Thymus (tissue), 11 donors: ENCODE measurements around the gene BMPR1B. TPM values are rescaled to one million over a fixed set of nuclear protein-coding genes. Genes with fewer than 3 reads are reported as not detected.
A peak's percentile ranks its signal among the peaks of the same experiment; 100 is the strongest.

Source experiments
- DNase-seq, 9 donors: peaks; one replicate each; pipeline ENCODE4 v3.0.0-alpha.2; 2013; ENCODE audit warnings: low spot score in 9 of 9, low read depth in 6 of 9, missing footprints in 1 of 9
- H3K27ac ChIP-seq, 2 donors: one replicate each; pipeline ENCODE4 v1.5.1; 2013; ENCODE audit warnings: control low read depth in 1 of 2, low read depth in 1 of 2, low read length in 1 of 2, mild to moderate bottlenecking in 1 of 2, moderate library complexity in 1 of 2
- H3K27me3 ChIP-seq, 2 donors: one replicate each; pipeline ENCODE4 v1.5.1; 2013; ENCODE audit warnings: low read length in 1 of 2; ENCODE audit not compliant: control insufficient read depth in 2 of 2, insufficient read depth in 1 of 2
- H3K36me3 ChIP-seq, 2 donors: one replicate each; pipeline ENCODE4 v1.5.1; 2013; ENCODE audit warnings: low read length in 1 of 2, mild to moderate bottlenecking in 1 of 2, moderate library complexity in 1 of 2; ENCODE audit not compliant: control insufficient read depth in 2 of 2, insufficient read depth in 2 of 2
- H3K4me1 ChIP-seq, 2 donors: one replicate each; pipeline ENCODE4 v1.5.1; 2013; ENCODE audit warnings: low read length in 2 of 2; ENCODE audit not compliant: control insufficient read depth in 2 of 2, insufficient read depth in 2 of 2
- H3K4me3 ChIP-seq, 2 donors: one replicate each; pipeline ENCODE4 v1.5.1; 2013; ENCODE audit warnings: low read length in 2 of 2, control low read depth in 1 of 2, mild to moderate bottlenecking in 1 of 2
- H3K9me3 ChIP-seq, 2 donors: one replicate each; pipeline ENCODE4 v1.5.1; 2013; ENCODE audit warnings: low read length in 1 of 2, mild to moderate bottlenecking in 1 of 2; ENCODE audit not compliant: control insufficient read depth in 2 of 2, insufficient read depth in 1 of 2
- WGBS: extraction: QIAGEN DNeasy Blood & Tissue Kit; methylation state at CpG from one replicate; pipeline ENCODE4 v1.1.7; 2013; 5-methylcytosine and 5-hydroxymethylcytosine counted together
- polyA plus RNA-seq: library from polyadenylated mRNA; stranded (reverse); fragments of 200-250 nt; gene quantifications from one replicate; pipeline ENCODE4 v1.2.3, GENCODE V29; 2013
- total RNA-seq: library from RNA; stranded (reverse); fragments of 120-200 nt; gene quantifications from one replicate; pipeline ENCODE4 v1.2.4, GENCODE V29; 2013
- donor health status: healthy.

The BMPR1B gene
- total and polyA plus RNA-seq, 2 donors = 2.2 to 12.5 TPM

- no peaks in the 10 kb centered on the region for H3K27me3 ChIP-seq
- H3K4me3 ChIP-seq = no peak overlapping the region
- H3K36me3 ChIP-seq = no peaks in the 10 kb centered on the region
- H3K4me1 ChIP-seq = no peaks in the 10 kb centered on the region
- H3K27ac ChIP-seq = no peak overlapping the region
- WGBS = 92% methylated on average over 4 of the region's 4 CpGs
- DNase-seq = no peak
- no peaks in the 10 kb centered on the region for H3K9me3 ChIP-seq
Measured at GRCh38 chr4:94936854-94937253, 179.1 kb downstream of the BMPR1B start.

GRCh38 chr4:94939791-94940519 is 182.2 kb downstream of the BMPR1B start:
- Histone ChIP-seq H3K27ac (no peak overlapping the region), H3K4me3 (no peak overlapping the region), H3K9me3 (no peaks in the 10 kb centered on the region), H3K36me3 (no peaks in the 10 kb centered on the region), H3K4me1 (no peaks in the 10 kb centered on the region), H3K27me3 (no peaks in the 10 kb centered on the region)
- DNase-seq = no peak
- 97% methylated on average over 2 of the region's 2 CpGs for WGBS

DNA sequence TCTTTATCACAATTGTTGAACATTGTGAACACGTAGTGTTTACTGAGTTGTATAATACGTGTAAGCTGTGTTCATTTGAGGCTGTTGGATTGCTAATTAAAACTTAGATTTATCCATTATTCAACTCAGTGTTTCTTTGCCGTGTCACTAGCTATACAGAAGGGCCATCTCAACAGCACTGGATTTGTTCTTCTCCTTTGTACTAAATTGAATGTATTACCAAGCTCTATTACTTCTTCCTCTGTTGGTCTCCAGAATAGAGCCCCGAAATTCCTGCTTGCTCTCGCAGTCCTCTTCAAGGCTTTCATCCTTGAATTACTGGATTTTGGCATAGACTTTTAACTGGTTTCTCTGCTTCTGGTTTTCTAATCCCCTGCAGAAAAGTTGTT is 182.8 kb downstream of the BMPR1B start:
- Histone ChIP-seq H3K4me1 (no peaks in the 10 kb centered on the region), H3K27ac (no peak overlapping the region), H3K36me3 (no peaks in the 10 kb centered on the region), H3K9me3 (no peaks in the 10 kb centered on the region), H3K4me3 (no peak overlapping the region), H3K27me3 (no peaks in the 10 kb centered on the region)
- 97% methylated on average over 5 of the region's 5 CpGs for WGBS
- DNase-seq = no peak

- peak in 3 of 9 donors; percentile 1 to 40 (median 3) for DNase-seq
- WGBS = 75% methylated on average over 3 of the region's 3 CpGs
- H3K4me1 ChIP-seq = no peaks in the 10 kb centered on the region
- no peaks in the 10 kb centered on the region for H3K9me3 ChIP-seq
- no peak overlapping the region for H3K4me3 ChIP-seq
- H3K27ac ChIP-seq = no peak overlapping the region
- H3K36me3 ChIP-seq = no peaks in the 10 kb centered on the region
- no peaks in the 10 kb centered on the region for H3K27me3 ChIP-seq
Measured at GRCh38 chr4:94941706-94942105, 184.0 kb downstream of the BMPR1B start.

- no peak overlapping the region for H3K4me3 ChIP-seq
- WGBS = 95% methylated on average over 2 of the region's 2 CpGs
- no peaks in the 10 kb centered on the region for H3K36me3 ChIP-seq
- H3K27me3 ChIP-seq = no peaks in the 10 kb centered on the region
- no peak overlapping the region for H3K27ac ChIP-seq
- DNase-seq = no peak
- no peaks in the 10 kb centered on the region for H3K4me1 ChIP-seq
- no peaks in the 10 kb centered on the region for H3K9me3 ChIP-seq
Measured at GRCh38 chr4:94944726-94945125, 187.0 kb downstream of the BMPR1B start.

DNA sequence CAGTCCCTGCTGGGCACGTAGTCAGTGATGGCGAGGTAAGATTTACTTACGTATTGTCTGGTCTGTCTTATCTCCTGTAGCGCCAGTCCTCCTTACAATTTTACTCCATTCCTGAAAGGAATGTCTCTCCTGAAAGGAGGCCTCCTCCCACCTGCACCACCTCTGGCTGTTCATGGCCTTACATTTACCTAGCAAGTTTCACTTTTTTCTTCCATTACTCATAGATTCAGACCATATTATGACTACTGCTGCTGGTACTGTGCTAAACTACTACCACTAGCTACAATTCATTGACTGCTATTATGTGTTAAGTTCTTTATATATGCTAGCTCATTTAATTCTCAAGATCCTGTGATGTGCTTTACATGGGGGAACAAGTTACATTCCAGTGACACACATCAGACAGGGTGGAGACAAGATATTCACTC is 189.9 kb downstream of the BMPR1B start:
- Histone ChIP-seq H3K9me3 (no peaks in the 10 kb centered on the region), H3K36me3 (no peaks in the 10 kb centered on the region), H3K27me3 (no peaks in the 10 kb centered on the region), H3K27ac (no peak overlapping the region), H3K4me1 (no peaks in the 10 kb centered on the region), H3K4me3 (no peak overlapping the region)
- DNase-seq = no peak
- WGBS = 98% methylated on average over 4 of the region's 4 CpGs

GRCh38 chr4:94954251-94954650 is 196.5 kb downstream of the BMPR1B start:
- Histone ChIP-seq H3K27ac (no peak overlapping the region), H3K4me1 (no peaks in the 10 kb centered on the region), H3K4me3 (no peak overlapping the region), H3K27me3 (no peaks in the 10 kb centered on the region), H3K36me3 (no peaks in the 10 kb centered on the region), H3K9me3 (no peaks in the 10 kb centered on the region)
- DNase-seq = no peak
- WGBS = 98% methylated on average over 2 of the region's 2 CpGs

GRCh38 chr4:94957030-94957429 is 199.3 kb downstream of the BMPR1B start:
- no peak for DNase-seq
- Histone ChIP-seq H3K27ac (no peak overlapping the region), H3K4me3 (no peak overlapping the region), H3K4me1 (no peaks in the 10 kb centered on the region), H3K36me3 (no peaks in the 10 kb centered on the region), H3K27me3 (no peaks in the 10 kb centered on the region), H3K9me3 (no peaks in the 10 kb centered on the region)
- 91% methylated on average over 3 of the region's 3 CpGs for WGBS

DNA sequence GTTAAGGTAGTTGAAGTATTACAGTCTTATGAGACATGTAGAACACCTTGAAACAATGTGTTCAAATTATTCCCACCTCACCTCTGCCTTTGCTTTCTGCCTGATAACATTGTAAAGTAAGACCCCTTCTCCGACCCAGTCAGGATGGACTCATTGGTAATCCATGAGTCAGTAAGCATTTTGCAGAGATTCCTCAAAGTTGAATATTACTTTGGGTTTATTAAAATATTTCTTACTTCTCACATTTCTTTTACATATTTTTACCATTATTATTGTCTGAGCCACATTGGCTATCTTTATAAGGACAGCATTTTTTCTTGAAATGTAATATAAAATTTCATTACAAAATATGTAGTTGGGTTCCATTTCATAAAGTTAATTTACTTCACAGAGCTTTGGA is 201.6 kb downstream of the BMPR1B start:
- no peaks in the 10 kb centered on the region for H3K27me3 ChIP-seq
- no peaks in the 10 kb centered on the region for H3K9me3 ChIP-seq
- no peaks in the 10 kb centered on the region for H3K4me1 ChIP-seq
- DNase-seq = no peak
- WGBS = 95% methylated on average over 1 of the region's 1 CpG
- no peak overlapping the region for H3K27ac ChIP-seq
- no peaks in the 10 kb centered on the region for H3K36me3 ChIP-seq
- no peak overlapping the region for H3K4me3 ChIP-seq
